HFF-Myc (cell line): Measurements from ENCODE around the gene ATP2B2.

Experiments
- DNase-seq: peaks from one replicate; pipeline ENCODE4 v3.0.0-alpha.2; 2011; ENCODE audit warnings: low read depth; ENCODE audit errors: extremely low read depth
- H3K4me3 ChIP-seq: replicated peaks from 2 replicates; pipeline ENCODE4 v1.5.1; 2011; ENCODE audit warnings: low read depth, mild to moderate bottlenecking, control low read depth, low read length
- CTCF ChIP-seq: IDR thresholded peaks from 2 replicates; pipeline ENCODE4 v1.5.1; 2012; ENCODE audit warnings: mild to moderate bottlenecking, low read depth, low read length, control low read depth; ENCODE audit errors: missing control alignments

The ATP2B2 gene

GRCh38 chr3:10551139-10551538 is 45.8 kb upstream of the ATP2B2 start:
- no peak overlapping the region for H3K4me3 ChIP-seq
- no peak for DNase-seq
- TF ChIP-seq CTCF, result no peak

- H3K4me3 ChIP-seq, result no peak overlapping the region
- no peak for DNase-seq
- no peak for TF ChIP-seq CTCF
These were observed 45.3 kb upstream of the ATP2B2 start for GRCh38 chr3:10550705-10551104.

GRCh38 chr3:10549617-10550230 is 44.3 kb upstream of the ATP2B2 start:
- DNase-seq, result no peak
- H3K4me3 ChIP-seq, result no peak overlapping the region
- TF ChIP-seq CTCF, result no peak

- no peak overlapping the region for H3K4me3 ChIP-seq
- no peak for DNase-seq
- TF ChIP-seq CTCF, result no peak
These were observed 43.6 kb upstream of the ATP2B2 start for GRCh38 chr3:10548992-10549391.

GRCh38 chr3:10547841-10548783 is 42.7 kb upstream of the ATP2B2 start:
- no peak for TF ChIP-seq CTCF
- no peak overlapping the region for H3K4me3 ChIP-seq
- no peak for DNase-seq

- no peak for DNase-seq
- no peak overlapping the region for H3K4me3 ChIP-seq
- TF ChIP-seq CTCF, result no peak
These were observed 42.0 kb upstream of the ATP2B2 start for GRCh38 chr3:10547413-10547812.
